A172 (cell line): ENCODE measurements around the gene SPP2. TPM values are rescaled to one million over a fixed set of nuclear protein-coding genes. Genes with fewer than 3 reads are reported as not detected.

ENCODE experiments used
- DNase-seq: peaks from one replicate; pipeline ENCODE4 v3.0.0-alpha.2; 2015; ENCODE audit warnings: low spot score
- total RNA-seq: library from RNA; depleted of rRNA; stranded (reverse); fragments of >200 nt; shearing (Covaris generic); gene quantifications from 2 replicates; pipeline ENCODE4 v1.2.3, GENCODE V29; 2014

Gene SPP2
- total RNA-seq, 1 experiment from 2014 or later: not detected

DNA sequence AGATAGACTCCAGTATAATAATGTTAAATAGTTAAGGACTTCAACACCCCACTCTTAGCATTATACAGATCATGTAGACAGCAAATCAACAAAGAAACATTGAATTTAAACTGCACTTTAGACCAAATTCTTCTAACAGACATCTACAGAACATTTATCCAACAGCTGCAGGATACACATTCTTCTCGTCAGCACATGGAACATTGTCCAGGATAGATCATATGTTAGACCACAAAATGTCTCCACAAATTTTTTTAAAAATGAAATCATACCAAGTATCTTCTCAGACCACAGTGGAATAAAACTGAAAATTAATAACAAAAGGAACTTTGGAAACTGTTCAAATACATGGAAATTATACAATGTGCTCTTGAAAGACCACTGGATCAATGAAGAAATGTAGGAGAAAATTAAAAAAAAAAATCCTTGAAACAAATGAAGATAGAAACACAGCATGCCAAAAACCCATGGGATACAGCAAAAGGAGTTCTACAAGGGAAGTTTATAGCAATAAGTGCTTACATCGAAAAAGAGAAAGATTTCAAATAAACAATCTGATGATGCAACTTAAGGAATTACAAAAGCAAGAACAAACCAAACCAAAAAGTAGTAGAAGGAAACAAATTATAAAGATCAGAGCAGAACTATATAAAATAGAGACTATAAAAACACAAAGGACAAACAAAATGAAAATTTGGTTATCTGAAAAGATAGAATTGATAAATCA lies 12.3 kb upstream of the SPP2 start:
- DNase-seq: no peak

DNA sequence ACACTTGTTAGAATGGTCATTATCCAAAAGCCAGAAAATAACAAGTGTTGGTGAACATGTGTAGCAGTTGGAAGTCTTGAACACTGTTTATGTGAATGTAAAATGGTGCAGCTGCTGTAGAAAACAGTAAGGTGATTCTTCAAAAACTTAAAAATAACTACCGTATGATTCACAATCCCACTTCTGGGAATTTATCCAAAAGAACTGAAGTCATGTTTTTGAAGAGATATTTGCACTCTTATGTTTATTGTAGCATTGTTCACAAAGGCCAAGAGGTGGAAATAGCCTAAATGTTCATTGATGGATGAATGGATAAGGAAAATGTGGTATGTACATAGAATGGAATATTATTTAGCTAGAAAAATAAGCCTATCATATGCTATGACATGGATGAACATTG lies 6.3 kb upstream of the SPP2 start:
- peak; percentile 88 for DNase-seq

- no peak for DNase-seq
Measured at GRCh38 chr2:234046521-234046920, 4.0 kb upstream of the SPP2 start.

- no peak for DNase-seq
Measured at GRCh38 chr2:234047361-234047760, 3.1 kb upstream of the SPP2 start.

DNA sequence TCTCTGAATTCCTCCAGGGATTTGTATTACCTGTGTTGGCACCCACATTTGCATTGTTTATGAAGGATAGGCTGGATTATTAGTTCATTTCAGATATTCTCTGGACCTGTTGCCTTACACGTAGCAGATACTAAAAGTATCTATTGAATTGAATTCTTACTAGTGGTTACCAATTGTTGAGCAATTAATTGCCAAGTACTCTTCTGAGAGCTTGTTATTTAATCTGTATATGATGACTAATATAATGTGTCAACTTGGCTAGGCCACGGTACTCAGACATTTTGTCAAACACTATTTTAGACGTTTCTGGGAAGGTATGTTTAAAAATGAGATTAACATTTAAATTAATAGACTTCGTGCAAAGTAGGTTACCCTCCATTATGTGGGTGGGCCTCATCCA lies 2.5 kb upstream of the SPP2 start:
- no peak for DNase-seq

GRCh38 chr2:234051374-234052070 lies 1.0 kb downstream of the SPP2 start:
- no peak for DNase-seq

- no peak for DNase-seq
Measured at GRCh38 chr2:234058881-234059280, 8.4 kb downstream of the SPP2 start.

DNA sequence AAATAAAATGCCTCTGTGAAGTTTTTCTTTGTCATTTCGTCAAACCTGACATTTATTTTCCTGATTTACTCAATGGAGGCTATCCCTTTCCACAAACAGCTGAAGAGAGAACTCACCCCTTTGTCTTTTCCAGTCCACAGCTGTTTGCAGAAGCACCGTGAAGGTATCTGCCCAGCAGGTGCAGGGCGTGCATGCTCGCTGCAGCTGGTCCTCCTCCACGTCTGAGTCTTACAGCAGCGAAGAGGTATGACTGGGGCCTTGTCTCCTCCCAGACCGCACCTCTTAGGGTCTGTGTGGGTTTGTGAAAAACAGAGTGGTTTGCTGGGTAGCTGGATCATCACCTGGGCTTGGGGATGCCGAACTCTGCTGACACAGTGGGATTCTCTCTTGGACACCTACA lies 9.7 kb downstream of the SPP2 start:
- DNase-seq: no peak

DNA sequence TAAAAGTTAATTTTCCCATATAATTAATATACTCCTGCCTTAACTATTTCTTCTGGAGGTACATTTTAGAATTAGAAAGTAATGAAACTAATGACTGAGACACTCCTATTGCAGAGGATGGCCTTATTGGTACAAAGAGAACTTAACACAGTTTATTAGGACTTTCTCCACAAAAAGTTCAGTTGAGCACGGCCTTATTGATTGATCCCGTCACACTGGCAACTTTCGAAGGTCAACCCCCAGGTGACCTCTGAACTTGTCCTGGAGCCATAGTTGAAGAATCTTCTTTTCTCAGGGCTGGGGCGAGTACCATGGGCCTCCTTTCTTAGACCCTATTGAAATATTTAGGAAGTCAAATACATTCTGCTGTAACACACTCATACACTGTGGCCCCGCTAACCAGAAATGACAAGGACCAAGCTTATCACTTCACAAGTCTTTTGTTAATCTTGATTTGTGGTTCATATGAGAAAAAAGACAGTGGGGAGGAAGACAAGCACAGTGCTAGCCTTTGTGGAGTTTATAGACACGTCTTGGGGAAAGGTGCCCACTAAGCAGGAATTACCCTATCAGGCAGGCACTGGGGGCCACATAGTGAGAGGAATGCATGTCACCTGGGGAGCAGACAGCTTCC lies 11.2 kb downstream of the SPP2 start:
- DNase-seq: no peak

DNA sequence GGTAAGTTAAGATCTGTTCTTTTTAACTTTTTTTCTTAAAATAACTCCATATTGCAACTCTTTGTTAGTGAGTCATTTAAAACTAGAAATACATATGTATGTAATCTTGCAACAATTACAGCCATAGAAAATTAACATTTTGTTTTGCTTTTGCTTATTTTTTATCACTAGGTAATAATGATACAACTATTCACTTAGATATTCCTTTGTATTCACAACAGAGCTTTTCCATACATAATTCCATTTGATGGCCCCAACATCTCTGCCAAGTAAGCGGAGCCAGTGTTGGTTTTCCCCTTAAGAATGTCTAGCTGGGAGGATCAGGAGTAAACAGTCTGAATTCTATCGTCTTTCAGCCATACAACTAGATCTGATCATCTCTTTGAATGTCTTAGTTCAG lies 16.1 kb downstream of the SPP2 start:
- DNase-seq: no peak

DNA sequence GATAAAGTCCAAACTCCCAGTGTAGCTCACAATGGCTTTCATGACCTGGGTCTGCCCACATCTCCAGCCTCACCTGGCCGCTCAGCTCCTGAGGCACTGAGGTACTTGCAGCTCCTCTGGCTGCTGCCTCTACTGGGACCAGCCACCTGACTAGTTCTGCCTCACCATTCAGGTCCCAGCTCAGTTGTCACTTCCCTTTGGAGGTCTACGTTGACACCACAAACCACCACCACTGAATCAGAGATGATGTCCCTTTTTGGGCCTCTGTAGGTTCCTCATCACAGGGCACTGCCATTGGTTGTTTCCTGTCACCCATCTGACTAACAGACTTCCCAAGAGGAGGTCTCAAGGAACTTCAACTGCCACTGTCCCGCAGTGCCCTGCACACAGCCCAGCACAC lies 21.2 kb downstream of the SPP2 start:
- no peak for DNase-seq

DNA sequence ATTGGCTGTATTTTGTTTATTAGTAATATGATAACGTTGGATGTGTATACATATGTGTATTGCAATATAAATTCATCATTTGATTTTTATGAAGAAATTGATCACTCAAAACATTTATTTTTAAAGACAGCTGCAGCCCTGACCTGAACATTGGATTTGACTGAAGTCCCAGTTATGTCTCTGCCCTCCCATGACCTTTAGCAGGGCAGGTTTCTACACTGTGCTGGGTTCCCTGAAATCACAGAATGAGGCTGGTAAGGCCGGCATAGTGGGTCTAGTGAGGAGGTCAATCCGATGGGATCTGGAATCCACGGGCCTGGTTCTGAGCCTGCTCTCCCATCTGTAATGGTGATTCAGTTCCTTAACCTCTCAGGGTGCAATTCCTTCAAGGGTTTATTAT lies 22.0 kb downstream of the SPP2 start:
- DNase-seq: no peak

DNA sequence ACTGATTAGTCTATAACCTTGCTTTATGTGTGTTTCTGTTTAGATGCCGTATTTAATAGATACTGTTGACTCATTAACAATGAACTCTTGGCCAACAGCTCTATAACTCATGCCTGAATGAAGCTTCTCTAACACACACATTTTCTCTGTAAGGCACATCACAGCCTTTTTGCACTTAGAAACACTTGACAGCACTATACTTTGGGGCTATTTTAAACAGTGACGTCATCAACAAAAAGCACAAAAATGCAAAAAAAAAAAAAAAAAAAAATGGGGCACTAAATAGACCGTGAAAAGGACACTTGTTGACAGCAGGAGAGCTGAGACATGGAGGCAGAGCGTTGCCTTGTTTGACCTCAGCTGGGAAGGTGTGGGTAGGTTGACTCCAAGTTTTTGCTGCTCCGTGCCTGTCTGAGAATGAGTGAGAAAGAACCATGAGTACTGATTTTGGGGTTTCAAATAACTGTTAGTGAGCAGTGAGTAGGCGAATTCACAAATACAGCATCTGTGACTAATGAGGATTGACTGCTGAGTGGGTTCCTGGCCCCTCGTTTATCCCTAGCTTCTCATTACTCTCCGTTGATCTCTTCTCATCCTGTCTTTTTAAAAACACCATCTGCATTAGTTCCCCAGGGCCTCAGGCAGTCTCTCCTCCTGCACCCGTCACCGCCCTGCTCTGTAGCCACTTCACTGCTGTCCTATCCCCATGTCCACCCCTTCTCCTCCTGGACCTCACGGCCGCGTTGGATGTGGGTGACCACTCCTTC lies 24.4 kb downstream of the SPP2 start:
- DNase-seq: no peak

DNA sequence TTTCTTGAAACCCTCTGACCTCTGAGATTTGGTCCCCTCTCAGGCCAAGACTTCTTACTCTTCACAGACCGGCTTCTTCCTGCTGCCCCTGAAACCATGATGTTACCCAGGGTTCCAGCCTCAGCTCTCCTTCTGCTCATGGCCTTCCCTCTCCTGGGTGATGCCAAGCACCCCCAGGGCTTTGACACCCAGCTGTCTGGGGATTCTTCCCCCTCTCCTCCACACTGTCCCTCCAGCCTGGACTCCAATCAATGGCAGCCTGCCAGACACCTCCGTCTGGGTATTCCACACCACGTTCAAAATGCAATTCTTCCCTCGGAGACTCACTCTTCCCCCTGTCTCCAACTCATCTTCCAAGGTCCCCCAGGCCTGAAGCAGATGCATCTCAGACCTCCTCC lies 25.0 kb downstream of the SPP2 start:
- DNase-seq: no peak

GRCh38 chr2:234075947-234076346 lies 25.4 kb downstream of the SPP2 start:
- no peak for DNase-seq

DNA sequence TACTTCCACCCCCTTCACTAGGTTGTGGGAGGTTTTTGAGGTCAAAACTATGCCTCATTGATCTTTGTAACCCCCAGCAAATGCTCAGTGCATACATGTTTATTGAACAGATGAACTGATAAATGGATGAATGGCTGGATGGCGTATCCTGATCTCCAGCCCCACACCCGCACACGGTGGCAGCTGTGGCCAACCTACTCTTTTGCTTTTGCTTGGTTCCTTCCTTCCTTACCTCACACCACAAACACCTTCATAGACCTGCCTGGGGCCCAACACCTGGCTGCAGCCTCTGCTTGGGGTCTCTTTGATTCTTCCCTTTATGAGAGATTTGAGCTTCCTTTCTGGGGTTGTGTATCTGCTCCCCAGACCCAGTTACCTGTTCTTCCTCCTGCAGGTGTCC lies 25.9 kb downstream of the SPP2 start:
- DNase-seq: no peak

- no peak for DNase-seq
Measured at GRCh38 chr2:234078129-234078528, 27.6 kb downstream of the SPP2 start.

- no peak for DNase-seq
Measured at GRCh38 chr2:234081970-234082822, 31.7 kb downstream of the SPP2 start.

DNA sequence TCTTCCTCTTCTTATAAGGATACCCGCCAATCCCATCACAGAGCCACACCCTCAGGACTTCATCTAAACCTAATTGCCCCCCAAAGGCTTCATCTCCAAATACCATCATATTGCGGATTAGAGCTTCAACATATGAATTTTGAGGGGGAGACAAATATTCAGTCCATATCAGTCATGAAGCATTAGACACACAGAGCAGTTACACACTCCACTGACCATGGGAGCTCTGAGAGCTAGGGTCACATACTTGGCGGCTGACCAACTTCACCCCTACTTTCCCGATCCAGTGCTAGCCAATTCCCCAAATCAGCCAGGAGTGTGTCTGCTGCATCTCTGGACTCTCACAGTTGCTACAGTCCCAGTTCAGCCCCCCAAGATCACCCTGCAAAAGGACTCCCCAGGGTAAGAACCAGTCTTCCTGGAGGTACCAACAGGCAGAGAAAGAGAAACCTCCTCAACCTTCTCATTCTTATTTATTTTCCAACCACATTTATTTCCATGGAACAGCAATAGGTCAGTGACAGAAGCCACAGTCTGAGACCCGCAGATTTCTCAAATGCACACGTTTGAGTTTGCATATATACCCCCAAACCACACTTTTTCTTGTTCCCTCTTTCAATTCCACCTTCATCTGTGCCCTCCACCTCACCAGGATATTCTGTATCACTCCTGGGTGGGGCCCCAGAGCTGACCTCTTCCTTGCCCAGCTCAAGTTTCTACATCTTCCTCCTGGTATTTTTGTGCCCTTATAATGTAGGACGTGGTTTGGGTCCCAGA lies 33.3 kb downstream of the SPP2 start:
- no peak for DNase-seq

DNA sequence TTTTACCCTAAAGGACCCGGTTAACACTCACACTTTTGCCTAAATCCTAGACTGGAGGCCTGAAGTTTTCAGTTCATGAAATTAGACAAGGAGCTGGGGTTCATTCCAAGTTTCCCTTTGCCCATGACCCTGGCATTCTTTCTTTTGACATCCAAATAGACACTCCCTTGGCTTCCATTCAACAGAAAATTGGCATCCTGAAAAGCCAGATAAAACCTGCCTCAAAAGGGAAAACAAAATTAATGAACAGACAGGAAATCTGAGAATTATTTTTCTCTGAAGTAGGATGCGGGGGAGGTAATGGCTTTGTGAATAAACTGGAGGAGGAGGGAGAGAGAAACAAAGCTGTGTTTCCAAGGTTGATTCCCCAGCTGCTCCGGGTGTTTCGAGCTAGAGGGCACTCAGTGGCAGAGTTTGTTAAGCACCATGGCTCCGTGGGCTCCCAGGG lies 41.0 kb downstream of the SPP2 start:
- peak; percentile 36 for DNase-seq

DNA sequence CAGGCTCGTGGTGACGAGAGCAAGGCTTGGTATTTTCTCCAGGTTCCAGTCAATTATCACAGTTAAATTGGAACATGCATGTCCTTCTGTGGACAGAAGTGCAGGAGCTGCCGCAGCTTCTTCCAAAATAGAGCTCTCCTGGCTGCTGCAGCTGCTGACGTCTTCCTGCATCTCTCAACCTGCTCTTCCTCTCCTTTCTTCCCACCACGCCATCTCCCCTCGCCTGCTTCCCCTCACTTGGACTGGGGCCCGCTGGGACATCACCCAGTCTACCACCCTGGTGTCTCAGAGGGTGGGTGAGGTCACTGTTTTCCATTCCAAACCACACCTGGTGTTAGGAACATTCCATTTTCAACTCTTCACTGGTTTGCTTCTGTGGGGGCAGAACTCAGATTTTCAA lies 41.4 kb downstream of the SPP2 start:
- no peak for DNase-seq
